Spleen (tissue), 11 donors: ENCODE measurements around the gene ADD3. TPM values are rescaled to one million over a fixed set of nuclear protein-coding genes. Genes with fewer than 3 reads are reported as not detected.

ENCODE experiments used
- DNase-seq: peaks from one replicate; pipeline ENCODE4 v3.0.0-alpha.2; 2020
- H3K27ac ChIP-seq, 8 donors: fragments of 200-600 bp; sonication (generic) in 7 of 8; 1 replicate in 4 of 8; 2 replicates in 4 of 8; pipeline versions ENCODE4 v1.5.0 to v1.8.0; 2016 to 2021; ENCODE audit warnings: inconsistent platforms in 4 of 8, mild to moderate bottlenecking in 4 of 8, moderate library complexity in 1 of 8
- H3K27me3 ChIP-seq, 7 donors: fragments of 200-600 bp; sonication (generic) in 6 of 7; replicated peaks in 1 of 7; 1 replicate in 4 of 7; 2 replicates in 3 of 7; pipeline versions ENCODE4 v1.5.0 to v1.8.0; 2016 to 2021; ENCODE audit warnings: inconsistent platforms in 3 of 7, mild to moderate bottlenecking in 1 of 7
- H3K36me3 ChIP-seq, 6 donors: fragments of 200-600 bp; sonication (generic) in 5 of 6; 1 replicate in 4 of 6; 2 replicates in 2 of 6; pipeline versions ENCODE4 v1.5.0 to v1.8.0; 2016 to 2021; ENCODE audit warnings: inconsistent platforms in 2 of 6
- H3K4me1 ChIP-seq, 6 donors: fragments of 200-600 bp; sonication (generic) in 5 of 6; 1 replicate in 3 of 6; 2 replicates in 3 of 6; pipeline versions ENCODE4 v1.5.0 to v1.8.0; 2016 to 2021; ENCODE audit warnings: inconsistent platforms in 3 of 6
- H3K4me3 ChIP-seq, 8 donors: fragments of 200-600 bp; sonication (generic) in 7 of 8; 1 replicate in 4 of 8; 2 replicates in 4 of 8; pipeline versions ENCODE4 v1.5.0 to v1.8.0; 2016 to 2021; ENCODE audit warnings: inconsistent platforms in 4 of 8, mild to moderate bottlenecking in 4 of 8, moderate library complexity in 2 of 8
- H3K9me3 ChIP-seq, 8 donors: fragments of 200-600 bp; sonication (generic) in 7 of 8; 1 replicate in 4 of 8; 2 replicates in 4 of 8; pipeline versions ENCODE4 v1.5.0 to v1.8.0; 2016 to 2021; ENCODE audit warnings: inconsistent platforms in 4 of 8
- POLR2A ChIP-seq, 3 donors: fragments of 450-650 bp; IDR thresholded peaks; one replicate each; pipeline ENCODE4 v1.5.1; 2017; ENCODE audit warnings: antibody characterized with exemption in 3 of 3, mild to moderate bottlenecking in 1 of 3
- POLR2AphosphoS5 ChIP-seq, 3 donors: sonication (generic); formaldehyde crosslinking; IDR thresholded peaks; one replicate each; pipeline ENCODE4 v1.5.1; 2017; ENCODE audit warnings: antibody characterized with exemption in 3 of 3
- WGBS, 5 donors: extraction: QIAGEN DNeasy Blood & Tissue Kit in 3 of 5; methylation state at CpG; one replicate each; pipeline versions ENCODE4 v1.1.5 to v1.1.7; 2013 to 2018; 5-methylcytosine and 5-hydroxymethylcytosine counted together
- intact Hi-C: fragments of 100-400 bp; cut with DNase I; formaldehyde crosslinking; loops from one replicate; pipeline ENCODE4 v1.15.0; 2023; ENCODE audit warnings: low total_unique reads
- polyA plus RNA-seq, 3 donors: library from polyadenylated mRNA; stranded (reverse); fragments of 200-250 nt; gene quantifications; one replicate each; pipeline ENCODE4 v1.2.1, GENCODE V29; 2013
- total RNA-seq, 7 donors: library from RNA; depleted of rRNA in 3 of 7; stranded (reverse); fragments of >200 nt in 3 of 7; fragmentation: NEBNext Ultra II Directional in 4 of 7; extraction: Animal tissue kit (Norgen Biotek cat#: 25700) in 4 of 7; gene quantifications; one replicate each; pipeline versions ENCODE4 v1.1.0 to v1.2.1, GENCODE V29; 2016 to 2021
- TF ChIP-seq, protein P1 (sequence below), 11 experiments: fragments of 200-600 bp in 7 of 11; fragments of 450-650 bp in 4 of 11; sonication (generic) in 4 of 11; IDR thresholded peaks in 8 of 11; conservative IDR thresholded peaks in 3 of 11; 1 replicate in 7 of 11; 2 replicates in 4 of 11; pipeline versions ENCODE4 v1.4.0 to v1.8.0; 2016 to 2021; ENCODE audit warnings: antibody characterized with exemption in 11 of 11, inconsistent platforms in 4 of 11, mild to moderate bottlenecking in 1 of 11
- donor health status: healthy with polysubstance abuse.
- donor health status: DM: no; HTN: no; CAD: no; lungs with moderate emphysema.
- donor health status: DM: no; HTN: no; CAD: no.
- donor health status: Bipolar disorder and iron deficiency.
- donor health status: healthy.
- donor health status: DM: no; HTN: no; CAD: no.
- donor health status: DM: yes; HTN: yes; CAD: no.

The ADD3 gene
- total and polyA plus RNA-seq, 10 donors, result 35.0 to 155 (median 94.9) TPM

- Histone ChIP-seq H3K27ac (peak overlapping the region in 1 of 8 donors; percentile 84), H3K4me1 (peaks cover 5 to 94% (median 37%) of the 10 kb centered on the region in 6 donors), H3K36me3 (no peaks in the 10 kb centered on the region), H3K4me3 (no peak overlapping the region), H3K9me3 (no peaks in the 10 kb centered on the region), H3K27me3 (no peaks in the 10 kb centered on the region)
- intact Hi-C loops, result no loop called here
- WGBS, 5 donors, result 76 to 90% (median 81%) methylated on average over 6 of the region's 6 CpGs
- no peak for TF ChIP-seq POLR2A (IDR thresholded peaks at IDR 0.05)
- no peak for DNase-seq
Measured at GRCh38 chr10:110020265-110020664, 12.5 kb downstream of the ADD3 start.

- peak overlapping the region in 1 of 8 donors; percentile 0 for H3K4me3 ChIP-seq
- 55 to 80% (median 70%) methylated on average over 2 of the region's 2 CpGs for WGBS, 5 donors
- peak overlapping the region in 7 of 8 donors; percentile 31 to 84 (median 67) for H3K27ac ChIP-seq
- H3K4me1 ChIP-seq, result peaks cover 0 to 80% (median 19%) of the 10 kb centered on the region in 6 donors
- TF ChIP-seq POLR2AphosphoS5 (IDR thresholded peaks at IDR 0.05) (no peak), POLR2A (IDR thresholded peaks at IDR 0.05) (no peak)
- TF ChIP-seq, protein P1, sequence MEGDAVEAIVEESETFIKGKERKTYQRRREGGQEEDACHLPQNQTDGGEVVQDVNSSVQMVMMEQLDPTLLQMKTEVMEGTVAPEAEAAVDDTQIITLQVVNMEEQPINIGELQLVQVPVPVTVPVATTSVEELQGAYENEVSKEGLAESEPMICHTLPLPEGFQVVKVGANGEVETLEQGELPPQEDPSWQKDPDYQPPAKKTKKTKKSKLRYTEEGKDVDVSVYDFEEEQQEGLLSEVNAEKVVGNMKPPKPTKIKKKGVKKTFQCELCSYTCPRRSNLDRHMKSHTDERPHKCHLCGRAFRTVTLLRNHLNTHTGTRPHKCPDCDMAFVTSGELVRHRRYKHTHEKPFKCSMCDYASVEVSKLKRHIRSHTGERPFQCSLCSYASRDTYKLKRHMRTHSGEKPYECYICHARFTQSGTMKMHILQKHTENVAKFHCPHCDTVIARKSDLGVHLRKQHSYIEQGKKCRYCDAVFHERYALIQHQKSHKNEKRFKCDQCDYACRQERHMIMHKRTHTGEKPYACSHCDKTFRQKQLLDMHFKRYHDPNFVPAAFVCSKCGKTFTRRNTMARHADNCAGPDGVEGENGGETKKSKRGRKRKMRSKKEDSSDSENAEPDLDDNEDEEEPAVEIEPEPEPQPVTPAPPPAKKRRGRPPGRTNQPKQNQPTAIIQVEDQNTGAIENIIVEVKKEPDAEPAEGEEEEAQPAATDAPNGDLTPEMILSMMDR (IDR thresholded peaks at IDR 0.05 in 8 of 11, conservative IDR thresholded peaks at IDR 0.05 in 3 of 11), result no peak
- H3K36me3 ChIP-seq, result no peaks in the 10 kb centered on the region
- no peaks in the 10 kb centered on the region for H3K9me3 ChIP-seq
- no peaks in the 10 kb centered on the region for H3K27me3 ChIP-seq
- no peak for DNase-seq
- intact Hi-C loops, result no loop called here
Measured at GRCh38 chr10:110022716-110023504, 15.1 kb downstream of the ADD3 start.

- no peaks in the 10 kb centered on the region for H3K27me3 ChIP-seq
- TF ChIP-seq POLR2A (IDR thresholded peaks at IDR 0.05) (no peak), POLR2AphosphoS5 (IDR thresholded peaks at IDR 0.05) (no peak)
- TF ChIP-seq, protein P1 (IDR thresholded peaks at IDR 0.05 in 8 of 11, conservative IDR thresholded peaks at IDR 0.05 in 3 of 11), result no peak
- H3K4me1 ChIP-seq, result peaks cover 0 to 72% (median 19%) of the 10 kb centered on the region in 6 donors
- H3K4me3 ChIP-seq, result peak overlapping the region in 1 of 8 donors; percentile 0
- intact Hi-C loops, result no loop called here
- DNase-seq, result no peak
- WGBS, 5 donors, result 48 to 71% (median 61%) methylated on average over 4 of the region's 4 CpGs
- H3K27ac ChIP-seq, result peak overlapping the region in 6 of 8 donors; percentile 39 to 84 (median 70)
- H3K9me3 ChIP-seq, result no peaks in the 10 kb centered on the region
- H3K36me3 ChIP-seq, result no peaks in the 10 kb centered on the region
Measured at GRCh38 chr10:110023785-110024465, 16.1 kb downstream of the ADD3 start.

GRCh38 chr10:110029450-110029849, 21.7 kb downstream of the ADD3 start:
- H3K4me1 ChIP-seq, result peaks cover 0 to 66% (median 18%) of the 10 kb centered on the region in 6 donors
- TF ChIP-seq POLR2AphosphoS5 (IDR thresholded peaks at IDR 0.05) (no peak), POLR2A (IDR thresholded peaks at IDR 0.05) (no peak)
- TF ChIP-seq, protein P1 (IDR thresholded peaks at IDR 0.05 in 8 of 11, conservative IDR thresholded peaks at IDR 0.05 in 3 of 11), result no peak
- no peak for DNase-seq
- H3K27ac ChIP-seq, result no peak overlapping the region
- H3K36me3 ChIP-seq, result no peaks in the 10 kb centered on the region
- 93 to 97% (median 96%) methylated on average over 2 of the region's 2 CpGs for WGBS, 5 donors
- no peak overlapping the region for H3K4me3 ChIP-seq
- no peaks in the 10 kb centered on the region for H3K9me3 ChIP-seq
- intact Hi-C loops, result no loop called here
- H3K27me3 ChIP-seq, result no peaks in the 10 kb centered on the region
